Measurements from ENCODE around the gene IRF2BP2.

DNA sequence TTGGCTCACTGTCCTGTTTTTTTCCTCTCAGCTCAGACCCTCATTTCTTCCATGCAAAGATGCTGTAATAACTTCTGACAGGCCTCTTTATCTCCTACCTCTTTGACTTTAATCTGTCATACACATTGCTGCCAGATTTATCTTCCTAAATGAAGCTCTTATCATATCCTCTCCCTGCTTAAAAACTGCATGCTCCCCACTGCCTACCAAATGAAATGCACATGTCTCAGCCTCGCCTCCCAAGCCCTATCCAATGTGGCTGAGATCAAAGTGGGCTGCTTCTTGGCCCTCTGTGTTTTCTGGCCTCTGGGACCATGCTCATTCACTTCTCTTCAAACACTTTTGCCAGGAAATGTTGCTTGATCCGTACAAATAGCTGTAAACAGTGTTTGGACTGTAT, 38.3 kb downstream of the IRF2BP2 start:
- TF ChIP-seq ZFP30 (CRISPR knock-in tag; IDR thresholded peaks at IDR 0.05) (no peak), ZNF8 (CRISPR knock-in tag; IDR thresholded peaks at IDR 0.05) (no peak), GLIS3 (CRISPR knock-in tag; IDR thresholded peaks at IDR 0.05) (no peak), OSR1 (CRISPR knock-in tag; IDR thresholded peaks at IDR 0.05) (no peak), TCF4 (CRISPR knock-in tag; IDR thresholded peaks at IDR 0.05; ENCODE audit: borderline replicate concordance) (peak; percentile 79; the same call in 1 of the 2 replicates), ZC3H10 (CRISPR knock-in tag; IDR thresholded peaks at IDR 0.05) (no peak), TOX (CRISPR knock-in tag; IDR thresholded peaks at IDR 0.05; ENCODE audit: borderline replicate concordance) (no peak), ESRRG (CRISPR knock-in tag; IDR thresholded peaks at IDR 0.05) (no peak), ARNTL (CRISPR knock-in tag; IDR thresholded peaks at IDR 0.05; ENCODE audit: borderline replicate concordance, low read depth) (no peak), RARB (CRISPR knock-in tag; IDR thresholded peaks at IDR 0.05) (no peak), ZFP3 (CRISPR knock-in tag; IDR thresholded peaks at IDR 0.05) (no peak)
- TF ChIP-seq, protein P1, sequence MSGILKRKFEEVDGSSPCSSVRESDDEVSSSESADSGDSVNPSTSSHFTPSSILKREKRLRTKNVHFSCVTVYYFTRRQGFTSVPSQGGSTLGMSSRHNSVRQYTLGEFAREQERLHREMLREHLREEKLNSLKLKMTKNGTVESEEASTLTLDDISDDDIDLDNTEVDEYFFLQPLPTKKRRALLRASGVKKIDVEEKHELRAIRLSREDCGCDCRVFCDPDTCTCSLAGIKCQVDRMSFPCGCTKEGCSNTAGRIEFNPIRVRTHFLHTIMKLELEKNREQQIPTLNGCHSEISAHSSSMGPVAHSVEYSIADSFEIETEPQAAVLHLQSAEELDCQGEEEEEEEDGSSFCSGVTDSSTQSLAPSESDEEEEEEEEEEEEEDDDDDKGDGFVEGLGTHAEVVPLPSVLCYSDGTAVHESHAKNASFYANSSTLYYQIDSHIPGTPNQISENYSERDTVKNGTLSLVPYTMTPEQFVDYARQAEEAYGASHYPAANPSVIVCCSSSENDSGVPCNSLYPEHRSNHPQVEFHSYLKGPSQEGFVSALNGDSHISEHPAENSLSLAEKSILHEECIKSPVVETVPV (CRISPR knock-in tag; IDR thresholded peaks at IDR 0.05), result no peak
- TF ChIP-seq, protein P2, sequence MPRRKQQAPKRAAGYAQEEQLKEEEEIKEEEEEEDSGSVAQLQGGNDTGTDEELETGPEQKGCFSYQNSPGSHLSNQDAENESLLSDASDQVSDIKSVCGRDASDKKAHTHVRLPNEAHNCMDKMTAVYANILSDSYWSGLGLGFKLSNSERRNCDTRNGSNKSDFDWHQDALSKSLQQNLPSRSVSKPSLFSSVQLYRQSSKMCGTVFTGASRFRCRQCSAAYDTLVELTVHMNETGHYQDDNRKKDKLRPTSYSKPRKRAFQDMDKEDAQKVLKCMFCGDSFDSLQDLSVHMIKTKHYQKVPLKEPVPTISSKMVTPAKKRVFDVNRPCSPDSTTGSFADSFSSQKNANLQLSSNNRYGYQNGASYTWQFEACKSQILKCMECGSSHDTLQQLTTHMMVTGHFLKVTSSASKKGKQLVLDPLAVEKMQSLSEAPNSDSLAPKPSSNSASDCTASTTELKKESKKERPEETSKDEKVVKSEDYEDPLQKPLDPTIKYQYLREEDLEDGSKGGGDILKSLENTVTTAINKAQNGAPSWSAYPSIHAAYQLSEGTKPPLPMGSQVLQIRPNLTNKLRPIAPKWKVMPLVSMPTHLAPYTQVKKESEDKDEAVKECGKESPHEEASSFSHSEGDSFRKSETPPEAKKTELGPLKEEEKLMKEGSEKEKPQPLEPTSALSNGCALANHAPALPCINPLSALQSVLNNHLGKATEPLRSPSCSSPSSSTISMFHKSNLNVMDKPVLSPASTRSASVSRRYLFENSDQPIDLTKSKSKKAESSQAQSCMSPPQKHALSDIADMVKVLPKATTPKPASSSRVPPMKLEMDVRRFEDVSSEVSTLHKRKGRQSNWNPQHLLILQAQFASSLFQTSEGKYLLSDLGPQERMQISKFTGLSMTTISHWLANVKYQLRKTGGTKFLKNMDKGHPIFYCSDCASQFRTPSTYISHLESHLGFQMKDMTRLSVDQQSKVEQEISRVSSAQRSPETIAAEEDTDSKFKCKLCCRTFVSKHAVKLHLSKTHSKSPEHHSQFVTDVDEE (CRISPR knock-in tag; IDR thresholded peaks at IDR 0.05), result peak; percentile 79; the same call in 1 of the 2 replicates

Data from SK-N-SH treated with all-trans-retinoic acid at 6 μM for 48 hours (cell line).